ENCODE data around the gene LYRM4.

- TF ChIP-seq, protein P1, sequence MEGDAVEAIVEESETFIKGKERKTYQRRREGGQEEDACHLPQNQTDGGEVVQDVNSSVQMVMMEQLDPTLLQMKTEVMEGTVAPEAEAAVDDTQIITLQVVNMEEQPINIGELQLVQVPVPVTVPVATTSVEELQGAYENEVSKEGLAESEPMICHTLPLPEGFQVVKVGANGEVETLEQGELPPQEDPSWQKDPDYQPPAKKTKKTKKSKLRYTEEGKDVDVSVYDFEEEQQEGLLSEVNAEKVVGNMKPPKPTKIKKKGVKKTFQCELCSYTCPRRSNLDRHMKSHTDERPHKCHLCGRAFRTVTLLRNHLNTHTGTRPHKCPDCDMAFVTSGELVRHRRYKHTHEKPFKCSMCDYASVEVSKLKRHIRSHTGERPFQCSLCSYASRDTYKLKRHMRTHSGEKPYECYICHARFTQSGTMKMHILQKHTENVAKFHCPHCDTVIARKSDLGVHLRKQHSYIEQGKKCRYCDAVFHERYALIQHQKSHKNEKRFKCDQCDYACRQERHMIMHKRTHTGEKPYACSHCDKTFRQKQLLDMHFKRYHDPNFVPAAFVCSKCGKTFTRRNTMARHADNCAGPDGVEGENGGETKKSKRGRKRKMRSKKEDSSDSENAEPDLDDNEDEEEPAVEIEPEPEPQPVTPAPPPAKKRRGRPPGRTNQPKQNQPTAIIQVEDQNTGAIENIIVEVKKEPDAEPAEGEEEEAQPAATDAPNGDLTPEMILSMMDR (IDR thresholded peaks at IDR 0.05; ENCODE audit: poor library complexity, severe bottlenecking) = no peak
- TF ChIP-seq POLR2AphosphoS5 (IDR thresholded peaks at IDR 0.05) = no peak
- TF ChIP-seq EZH2 (IDR thresholded peaks at IDR 0.05; ENCODE audit: borderline replicate concordance, insufficient read depth, low read length, poor library complexity, severe bottlenecking) = no peak
- no peak for TF ChIP-seq TAF1 (IDR thresholded peaks at IDR 0.05; ENCODE audit: low read depth)
- TF ChIP-seq RAD21 (conservative IDR thresholded peaks at IDR 0.05) = no peak
- no peak for TF ChIP-seq EP300 (conservative IDR thresholded peaks at IDR 0.05; ENCODE audit: poor library complexity, severe bottlenecking)
Measured at GRCh38 chr6:5277589-5277988, 16.8 kb upstream of the LYRM4 start.

Measured in neural cell (in vitro differentiated cells).